ENCODE data around the gene PUM2.
"Not testable (repeated sequence)": the region's sequence is repeated elsewhere in the genome, so short reads cannot be mapped to it uniquely, and the experiment has no call there.

The PUM2 gene

DNA sequence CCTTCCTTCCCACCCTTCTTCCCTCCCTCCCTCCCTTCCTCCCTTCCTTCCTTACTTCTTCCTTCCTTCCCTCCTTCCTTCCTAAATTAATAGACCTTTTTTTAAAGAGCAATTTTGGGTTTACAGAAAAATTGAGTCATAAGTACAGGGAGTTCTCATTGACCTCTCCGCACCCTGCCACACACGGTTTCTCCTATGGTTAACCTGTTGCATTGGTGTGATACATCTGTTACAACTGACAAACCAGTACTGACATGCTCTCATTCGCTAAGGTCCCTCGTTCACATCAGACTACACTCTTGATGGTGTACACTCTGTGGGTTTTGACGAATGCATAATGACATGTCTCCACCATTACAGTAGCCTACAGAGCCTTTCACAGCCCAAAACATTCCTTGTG is 114.1 kb downstream of the PUM2 start:
- H3K27me3 ChIP-seq (ENCODE audit: control insufficient read depth, insufficient read depth, low read length): peaks cover 12% of the 10 kb centered on the region
- no peaks in the 10 kb centered on the region for H3K4me1 ChIP-seq (ENCODE audit: control insufficient read depth, insufficient read depth, low read length)
- no peak overlapping the region for H3K4me2 ChIP-seq (ENCODE audit: low read length)
- H3K9me3 ChIP-seq (replicated peaks; ENCODE audit: low read length): peaks cover 2% of the 10 kb centered on the region
- no peak overlapping the region for H3K9ac ChIP-seq (ENCODE audit: low read depth, low read length)
- H3K4me3 ChIP-seq (ENCODE audit: low read length): no peak overlapping the region
- H3K36me3 ChIP-seq (ENCODE audit: insufficient read depth, low read length): no peaks in the 10 kb centered on the region

DNA sequence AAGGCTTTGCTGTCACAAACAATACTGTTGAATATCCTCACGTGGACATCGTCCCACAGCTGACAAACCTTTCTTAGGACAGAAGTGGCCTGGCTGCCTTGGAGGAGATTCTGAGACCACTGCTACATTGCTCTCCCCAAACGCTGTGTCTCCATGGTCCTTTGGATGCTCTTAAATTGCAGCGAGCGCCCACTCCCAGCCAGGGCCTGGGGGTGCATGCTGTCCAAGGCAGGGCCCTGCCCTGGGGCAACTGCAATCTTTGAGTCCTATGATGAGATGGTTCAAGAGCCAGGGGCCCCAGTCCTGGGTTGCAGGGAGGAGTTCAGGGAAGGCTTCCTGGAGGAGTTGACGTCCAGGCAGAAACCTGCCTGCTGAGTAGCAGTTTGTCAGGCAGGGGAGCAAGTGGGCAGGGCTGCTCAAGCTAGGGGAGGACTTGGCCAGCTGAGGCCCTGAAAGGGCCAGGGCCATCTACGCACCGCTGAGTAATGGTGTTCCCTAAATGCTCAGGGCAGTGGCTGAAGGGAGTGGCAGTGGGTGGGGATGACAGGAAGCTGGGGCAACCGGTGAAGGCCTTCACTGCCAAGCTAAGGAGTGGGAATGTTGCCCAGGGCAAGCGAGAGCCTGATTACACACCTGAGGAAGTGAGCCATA is 114.9 kb downstream of the PUM2 start:
- Histone ChIP-seq H3K4me3 (ENCODE audit: low read length) (no peak overlapping the region), H3K4me2 (ENCODE audit: low read length) (no peak overlapping the region), H3K27me3 (ENCODE audit: control insufficient read depth, insufficient read depth, low read length) (peaks cover 12% of the 10 kb centered on the region), H3K36me3 (ENCODE audit: insufficient read depth, low read length) (no peaks in the 10 kb centered on the region), H3K9ac (ENCODE audit: low read depth, low read length) (no peak overlapping the region), H3K4me1 (ENCODE audit: control insufficient read depth, insufficient read depth, low read length) (no peaks in the 10 kb centered on the region), H3K9me3 (replicated peaks; ENCODE audit: low read length) (peaks cover 2% of the 10 kb centered on the region)

DNA sequence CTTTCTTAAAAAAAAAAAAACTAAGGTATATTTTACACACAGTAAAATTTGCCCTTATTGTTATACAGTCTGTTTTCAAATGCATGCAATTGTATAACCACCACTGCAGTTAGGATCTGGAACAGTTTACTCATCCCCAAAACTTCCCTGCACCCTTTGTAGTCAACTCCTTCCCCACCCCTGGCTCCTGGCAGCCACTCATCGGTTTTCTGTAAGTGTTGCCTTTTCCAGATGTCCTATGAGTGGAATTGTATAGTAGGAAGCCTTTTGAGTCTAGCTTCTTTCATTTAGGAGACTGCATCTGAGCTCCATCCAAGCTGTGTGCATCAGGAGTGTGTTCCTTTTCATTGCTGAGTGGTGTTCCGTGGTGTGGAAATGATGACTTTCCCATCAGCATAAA is 116.0 kb downstream of the PUM2 start:
- not testable (repeated sequence) for H3K4me1 ChIP-seq (ENCODE audit: control insufficient read depth, insufficient read depth, low read length); H3K36me3 ChIP-seq (ENCODE audit: insufficient read depth, low read length); H3K9me3 ChIP-seq (replicated peaks; ENCODE audit: low read length); H3K4me3 ChIP-seq (ENCODE audit: low read length); H3K9ac ChIP-seq (ENCODE audit: low read depth, low read length); H3K4me2 ChIP-seq (ENCODE audit: low read length)
- peaks cover 12% of the 10 kb centered on the region for H3K27me3 ChIP-seq (ENCODE audit: control insufficient read depth, insufficient read depth, low read length)

DNA sequence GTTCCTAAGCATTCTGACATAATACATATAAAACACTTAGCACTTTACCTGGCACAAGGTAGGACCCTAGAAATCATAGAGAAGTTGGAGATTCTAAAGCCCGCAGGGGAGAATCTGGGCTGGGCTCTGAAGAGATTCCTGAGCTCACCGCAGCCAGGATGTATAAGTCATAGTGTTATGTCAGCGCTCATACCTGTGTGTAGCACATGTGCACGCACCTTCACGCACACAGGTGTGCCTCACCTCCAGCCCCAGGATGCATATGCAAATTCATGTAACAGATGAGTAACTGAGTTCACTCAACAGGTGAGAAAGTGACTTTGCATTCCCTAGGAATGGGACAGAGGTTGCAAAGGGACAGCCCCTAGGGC is 117.8 kb downstream of the PUM2 start:
- Histone ChIP-seq H3K9ac (ENCODE audit: low read depth, low read length) (no peak overlapping the region), H3K27me3 (ENCODE audit: control insufficient read depth, insufficient read depth, low read length) (peaks cover 15% of the 10 kb centered on the region), H3K9me3 (replicated peaks; ENCODE audit: low read length) (no peaks in the 10 kb centered on the region), H3K4me3 (ENCODE audit: low read length) (no peak overlapping the region), H3K36me3 (ENCODE audit: insufficient read depth, low read length) (no peaks in the 10 kb centered on the region), H3K4me1 (ENCODE audit: control insufficient read depth, insufficient read depth, low read length) (no peaks in the 10 kb centered on the region), H3K4me2 (ENCODE audit: low read length) (no peak overlapping the region)

DNA sequence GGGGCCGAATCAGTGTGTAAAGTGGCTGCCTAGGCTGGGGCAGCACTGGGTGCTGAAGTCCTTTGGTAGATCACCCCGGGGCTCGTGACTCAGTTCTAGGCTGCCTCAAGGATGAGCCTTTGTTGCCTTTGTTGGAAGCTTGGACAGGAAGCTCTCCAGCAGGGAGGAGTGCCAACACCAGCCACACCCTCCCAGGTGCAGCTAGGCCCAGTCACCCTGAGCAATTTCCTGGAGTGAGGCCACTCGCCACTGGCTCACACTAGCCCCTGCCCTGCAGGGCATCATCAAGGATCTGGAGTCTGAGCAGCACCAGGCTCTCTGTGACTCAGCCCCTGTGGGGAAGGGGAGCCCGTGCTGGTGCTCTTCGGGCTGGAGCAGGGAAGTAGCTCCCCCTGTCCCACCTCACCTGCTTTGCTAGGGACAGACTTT is 119.0 kb downstream of the PUM2 start:
- H3K27me3 ChIP-seq (ENCODE audit: control insufficient read depth, insufficient read depth, low read length): peaks cover 5% of the 10 kb centered on the region
- H3K9ac ChIP-seq (ENCODE audit: low read depth, low read length): no peak overlapping the region
- no peaks in the 10 kb centered on the region for H3K9me3 ChIP-seq (replicated peaks; ENCODE audit: low read length)
- no peaks in the 10 kb centered on the region for H3K4me1 ChIP-seq (ENCODE audit: control insufficient read depth, insufficient read depth, low read length)
- no peak overlapping the region for H3K4me3 ChIP-seq (ENCODE audit: low read length)
- no peaks in the 10 kb centered on the region for H3K36me3 ChIP-seq (ENCODE audit: insufficient read depth, low read length)
- no peak overlapping the region for H3K4me2 ChIP-seq (ENCODE audit: low read length)

DNA sequence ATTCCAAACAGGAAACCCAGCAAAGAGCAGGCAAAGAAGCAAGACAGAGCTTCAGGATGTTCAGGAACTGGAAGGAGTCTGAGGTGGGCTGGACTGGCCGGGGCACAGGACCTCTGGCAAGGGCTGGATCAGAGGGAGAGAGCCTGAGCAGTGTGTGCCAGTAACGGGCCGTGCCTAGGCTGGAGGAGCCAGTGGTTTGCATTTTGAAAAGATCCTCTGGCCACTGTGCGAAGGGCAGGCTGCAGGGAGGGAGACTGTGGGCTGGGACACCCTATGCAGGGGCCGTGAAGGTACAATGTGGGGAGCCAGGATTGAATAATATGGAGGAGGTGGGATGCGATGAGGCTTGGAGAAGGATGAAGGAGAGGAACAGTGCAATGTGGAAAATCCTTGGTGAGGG is 119.5 kb downstream of the PUM2 start:
- no peaks in the 10 kb centered on the region for H3K4me1 ChIP-seq (ENCODE audit: control insufficient read depth, insufficient read depth, low read length)
- no peaks in the 10 kb centered on the region for H3K9me3 ChIP-seq (replicated peaks; ENCODE audit: low read length)
- H3K4me3 ChIP-seq (ENCODE audit: low read length): no peak overlapping the region
- H3K4me2 ChIP-seq (ENCODE audit: low read length): no peak overlapping the region
- peaks cover 6% of the 10 kb centered on the region for H3K27me3 ChIP-seq (ENCODE audit: control insufficient read depth, insufficient read depth, low read length)
- no peak overlapping the region for H3K9ac ChIP-seq (ENCODE audit: low read depth, low read length)
- no peaks in the 10 kb centered on the region for H3K36me3 ChIP-seq (ENCODE audit: insufficient read depth, low read length)

DNA sequence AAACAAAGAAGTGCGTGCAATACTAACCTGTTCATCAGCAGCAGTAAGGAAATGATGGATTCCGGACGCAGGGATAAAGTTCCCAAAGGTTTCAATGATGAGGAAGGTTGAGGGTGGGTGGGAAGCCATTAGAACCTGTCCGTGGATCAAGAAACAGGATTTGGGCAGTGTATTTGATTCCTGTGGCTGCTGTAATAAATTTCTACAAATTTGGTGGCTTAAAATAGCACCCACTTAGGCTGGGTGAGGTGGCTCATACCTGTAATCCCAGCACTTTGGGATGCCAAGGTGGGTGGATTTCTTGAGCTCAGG is 120.6 kb downstream of the PUM2 start:
- H3K27me3 ChIP-seq (ENCODE audit: control insufficient read depth, insufficient read depth, low read length): peaks cover 8% of the 10 kb centered on the region
- H3K4me1 ChIP-seq (ENCODE audit: control insufficient read depth, insufficient read depth, low read length): no peaks in the 10 kb centered on the region
- H3K9me3 ChIP-seq (replicated peaks; ENCODE audit: low read length): no peaks in the 10 kb centered on the region
- H3K4me2 ChIP-seq (ENCODE audit: low read length): no peak overlapping the region
- H3K36me3 ChIP-seq (ENCODE audit: insufficient read depth, low read length): no peaks in the 10 kb centered on the region
- H3K4me3 ChIP-seq (ENCODE audit: low read length): no peak overlapping the region
- H3K9ac ChIP-seq (ENCODE audit: low read depth, low read length): no peak overlapping the region

DNA sequence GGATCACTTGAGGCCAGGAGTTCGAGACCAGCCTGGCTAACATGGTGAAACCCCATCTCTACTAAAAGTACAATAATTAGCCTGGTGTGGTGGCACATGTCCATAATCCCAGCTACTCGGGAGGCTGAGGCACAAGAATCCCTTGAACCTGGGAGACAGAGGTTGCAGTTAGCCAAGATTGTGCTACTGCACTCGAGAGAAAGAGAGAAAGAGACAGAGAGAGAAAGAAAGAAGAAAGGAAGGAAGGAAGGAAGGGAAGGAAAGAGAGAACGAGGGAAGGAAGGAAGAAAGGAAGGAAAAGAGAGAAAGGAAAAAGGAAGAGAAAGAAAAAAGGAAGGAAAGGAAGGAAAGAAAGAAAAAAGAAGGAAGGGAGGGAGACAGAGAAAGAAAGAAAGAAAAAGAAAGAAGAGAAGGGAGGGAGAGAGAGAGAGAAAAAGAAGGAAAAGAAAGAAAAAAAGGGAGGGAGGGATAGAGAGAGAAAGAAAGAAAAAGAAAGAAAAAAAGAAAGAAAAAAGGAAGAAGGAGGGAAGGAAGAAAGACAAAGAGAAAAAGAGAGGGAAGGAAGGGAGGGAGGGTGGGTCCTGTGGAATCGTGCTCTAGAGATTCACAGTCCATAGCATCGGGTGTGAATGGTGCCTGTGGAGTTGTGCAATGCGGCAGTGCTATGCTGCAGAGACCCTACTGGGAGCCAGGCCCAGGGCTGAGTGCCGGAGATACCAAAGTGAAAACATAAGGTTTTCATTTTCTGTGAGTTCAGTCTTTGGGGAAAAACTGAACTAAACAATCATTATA is 121.1 kb downstream of the PUM2 start:
- Histone ChIP-seq H3K4me3 (ENCODE audit: low read length) (no peak overlapping the region), H3K27me3 (ENCODE audit: control insufficient read depth, insufficient read depth, low read length) (peaks cover 8% of the 10 kb centered on the region), H3K9me3 (replicated peaks; ENCODE audit: low read length) (no peaks in the 10 kb centered on the region), H3K4me2 (ENCODE audit: low read length) (no peak overlapping the region), H3K4me1 (ENCODE audit: control insufficient read depth, insufficient read depth, low read length) (no peaks in the 10 kb centered on the region), H3K9ac (ENCODE audit: low read depth, low read length) (no peak overlapping the region), H3K36me3 (ENCODE audit: insufficient read depth, low read length) (no peaks in the 10 kb centered on the region)

DNA sequence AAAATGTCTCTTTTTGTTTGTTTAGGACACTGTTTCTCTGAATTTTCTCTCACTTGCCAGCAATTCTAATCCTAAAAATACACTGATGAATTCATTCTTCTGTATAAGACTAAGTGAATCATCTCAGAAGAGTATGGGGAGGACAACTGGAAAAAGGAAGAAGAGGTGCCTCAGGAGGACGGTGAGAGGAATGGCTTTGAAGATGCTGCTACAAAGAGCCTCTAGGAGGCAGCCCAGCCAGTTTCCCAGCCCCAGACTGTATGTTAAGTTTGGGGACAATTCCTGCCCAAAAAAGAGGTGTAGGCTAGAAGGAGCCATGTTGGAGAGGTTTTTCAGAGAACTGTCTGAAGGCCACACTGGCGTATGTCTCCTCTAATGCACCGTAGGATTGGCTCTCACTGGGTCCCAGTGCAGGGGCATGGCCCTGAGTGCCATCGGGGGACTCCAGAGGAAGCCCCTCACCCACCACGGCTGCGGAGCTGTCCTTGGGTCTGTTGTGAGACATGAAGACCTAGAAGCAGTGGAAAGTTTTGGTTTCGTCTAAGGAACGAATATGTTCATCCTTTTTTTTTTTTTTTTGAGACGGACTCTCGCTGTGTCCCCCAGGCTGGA is 122.6 kb downstream of the PUM2 start:
- Histone ChIP-seq H3K9me3 (replicated peaks; ENCODE audit: low read length) (no peaks in the 10 kb centered on the region), H3K27me3 (ENCODE audit: control insufficient read depth, insufficient read depth, low read length) (peaks cover 9% of the 10 kb centered on the region), H3K4me2 (ENCODE audit: low read length) (no peak overlapping the region), H3K4me1 (ENCODE audit: control insufficient read depth, insufficient read depth, low read length) (peaks cover 9% of the 10 kb centered on the region), H3K4me3 (ENCODE audit: low read length) (no peak overlapping the region), H3K9ac (ENCODE audit: low read depth, low read length) (no peak overlapping the region), H3K36me3 (ENCODE audit: insufficient read depth, low read length) (no peaks in the 10 kb centered on the region)

DNA sequence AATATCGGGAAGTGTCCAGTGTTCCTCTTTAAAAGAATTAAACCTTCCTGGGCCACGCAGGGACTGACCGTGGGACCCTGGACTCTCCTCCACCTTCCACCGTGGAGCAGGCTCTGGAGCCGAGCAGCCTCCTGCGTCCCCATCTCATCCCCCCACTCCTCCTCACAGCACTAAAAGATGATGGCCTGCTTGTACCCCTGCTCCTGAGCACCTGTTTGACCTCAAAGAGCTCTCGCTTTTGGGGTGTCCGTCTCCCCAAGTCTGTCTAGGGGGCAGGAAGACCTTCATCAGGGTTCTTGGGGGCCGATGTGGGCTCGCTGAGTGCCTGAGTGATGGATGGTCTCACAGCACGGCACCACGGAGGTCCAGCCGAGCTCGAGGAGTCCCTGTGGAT is 124.5 kb downstream of the PUM2 start:
- peaks cover 11% of the 10 kb centered on the region for H3K27me3 ChIP-seq (ENCODE audit: control insufficient read depth, insufficient read depth, low read length)
- no peaks in the 10 kb centered on the region for H3K36me3 ChIP-seq (ENCODE audit: insufficient read depth, low read length)
- no peaks in the 10 kb centered on the region for H3K9me3 ChIP-seq (replicated peaks; ENCODE audit: low read length)
- no peak overlapping the region for H3K4me2 ChIP-seq (ENCODE audit: low read length)
- H3K9ac ChIP-seq (ENCODE audit: low read depth, low read length): no peak overlapping the region
- no peak overlapping the region for H3K4me3 ChIP-seq (ENCODE audit: low read length)
- H3K4me1 ChIP-seq (ENCODE audit: control insufficient read depth, insufficient read depth, low read length): peaks cover 16% of the 10 kb centered on the region

DNA sequence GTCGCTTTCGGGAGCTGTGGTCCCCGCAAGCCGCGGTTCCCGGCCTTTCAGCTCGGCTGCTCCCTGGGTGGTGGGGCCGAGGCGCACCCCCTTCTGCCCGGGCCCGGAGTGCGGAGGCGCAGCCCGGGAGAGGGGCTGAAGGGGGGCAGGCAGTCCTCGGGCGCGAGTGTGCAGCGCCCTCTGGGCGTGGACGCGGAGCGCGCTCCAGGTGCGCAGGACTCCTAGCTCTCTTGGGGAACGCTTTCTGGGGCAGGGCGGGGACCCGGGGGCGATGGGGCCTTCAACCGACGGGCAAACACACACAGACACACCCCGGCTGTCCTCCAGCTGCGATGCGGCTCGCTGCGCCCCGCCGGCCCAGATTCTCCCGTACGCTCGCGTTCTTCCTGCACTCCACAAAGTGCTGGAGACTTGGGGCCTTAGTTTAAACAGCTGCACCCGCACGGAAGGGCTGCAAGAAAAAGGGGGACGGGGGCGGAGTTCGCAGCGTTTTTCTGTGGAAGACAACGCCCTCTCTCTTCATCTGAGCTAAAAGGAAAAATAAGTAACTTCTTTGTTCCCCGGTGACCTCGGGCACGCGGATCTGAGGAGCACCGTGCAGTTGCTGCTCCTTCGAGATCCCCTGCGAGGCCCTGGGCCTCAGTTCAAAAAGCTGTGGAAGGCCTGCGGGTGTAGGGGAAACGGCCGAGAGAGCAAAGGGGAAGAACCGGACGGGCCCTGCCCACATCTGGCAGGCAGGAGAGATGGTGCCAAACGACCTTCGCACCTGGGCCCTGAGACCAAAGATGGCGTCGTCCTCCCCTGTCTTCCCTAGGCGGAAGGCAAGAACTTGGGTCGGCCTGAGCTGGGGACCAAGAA is 125.1 kb downstream of the PUM2 start:
- H3K9me3 ChIP-seq (replicated peaks; ENCODE audit: low read length): no peaks in the 10 kb centered on the region
- peaks cover 17% of the 10 kb centered on the region for H3K4me1 ChIP-seq (ENCODE audit: control insufficient read depth, insufficient read depth, low read length)
- peak overlapping the region; percentile 88 for H3K4me2 ChIP-seq (ENCODE audit: low read length)
- peak overlapping the region; percentile 71 for H3K4me3 ChIP-seq (ENCODE audit: low read length)
- no peaks in the 10 kb centered on the region for H3K36me3 ChIP-seq (ENCODE audit: insufficient read depth, low read length)
- H3K9ac ChIP-seq (ENCODE audit: low read depth, low read length): peak overlapping the region; percentile 9
- peaks cover 11% of the 10 kb centered on the region for H3K27me3 ChIP-seq (ENCODE audit: control insufficient read depth, insufficient read depth, low read length)

Measured in skeletal muscle satellite cell (primary cell).